ENCODE measurements around the gene SSPN. TPM values are rescaled to one million over a fixed set of nuclear protein-coding genes. Genes with fewer than 3 reads are reported as not detected.

SSPN gene
- total RNA-seq, 2 experiments from 2014 or later, result not detected

DNA sequence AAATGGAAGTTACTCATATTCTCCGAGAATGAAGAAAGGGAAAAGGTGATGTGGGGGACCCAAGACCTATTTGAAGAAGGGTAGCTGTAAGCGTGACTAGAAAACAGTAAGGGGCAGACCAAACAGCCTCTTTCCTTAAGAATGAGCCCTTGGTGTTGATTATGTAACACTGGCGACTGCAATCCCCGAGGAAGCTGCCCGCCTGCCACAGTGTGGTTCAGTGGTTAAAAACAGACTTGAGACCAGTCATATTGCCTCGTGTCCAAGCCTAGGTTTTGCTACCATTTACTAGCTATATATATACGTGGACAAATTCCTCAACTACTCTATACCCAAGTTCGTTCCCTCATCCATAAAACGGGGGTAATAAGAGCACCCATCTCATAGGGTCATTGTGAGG, 49.1 kb downstream of the SSPN start:
- CTCF ChIA-PET, result no interaction called here
- DNase-seq, result no peak
- Mint-ChIP-seq H3K36me3 (ENCODE audit: low read depth) (no peaks in the 10 kb centered on the region), H3K27ac (no peak overlapping the region), H3K9me3 (no peaks in the 10 kb centered on the region), H3K27me3 (peaks cover 6% of the 10 kb centered on the region), H3K4me3 (no peak overlapping the region), H3K4me1 (no peaks in the 10 kb centered on the region)
- POLR2A ChIA-PET, result no interaction called here

DNA sequence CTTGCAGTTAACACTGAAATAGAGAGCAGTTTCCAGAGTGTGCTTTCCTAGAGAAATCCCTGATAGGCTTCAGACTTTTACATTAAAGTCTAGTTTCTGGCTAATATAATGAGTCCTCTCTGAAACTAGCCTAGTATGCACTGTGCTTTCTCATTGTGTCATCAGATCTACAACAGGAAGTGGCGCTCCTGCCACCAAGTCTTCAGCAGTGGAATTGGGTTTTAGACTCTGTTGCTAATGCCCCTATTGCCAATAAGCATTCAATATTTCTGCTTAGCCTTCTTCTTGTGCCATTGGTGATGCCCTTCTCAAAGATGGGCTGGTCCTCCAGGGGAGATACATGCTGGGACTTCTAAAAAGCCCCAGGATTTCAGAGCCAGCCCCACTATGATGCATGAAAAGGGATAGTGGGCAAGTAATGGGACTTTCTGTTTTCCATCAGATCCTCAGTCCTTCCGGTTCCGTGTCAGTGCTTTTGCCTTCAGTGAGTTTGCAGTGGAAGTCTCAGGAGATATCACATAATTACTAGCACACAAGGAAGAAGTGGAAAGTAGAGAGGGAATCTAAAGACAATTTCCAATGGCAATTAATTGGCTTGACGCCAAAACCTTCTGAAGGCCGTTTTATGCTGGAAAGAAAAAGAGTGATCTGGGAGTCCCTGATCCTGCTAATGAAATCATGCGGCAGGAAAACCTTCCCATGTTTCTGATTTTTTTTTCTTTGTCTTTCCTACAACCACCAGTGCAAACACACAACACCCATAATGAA, 50.0 kb downstream of the SSPN start:
- no peaks in the 10 kb centered on the region for H3K4me1 Mint-ChIP-seq
- no peaks in the 10 kb centered on the region for H3K9me3 Mint-ChIP-seq
- H3K27me3 Mint-ChIP-seq, result peaks cover 4% of the 10 kb centered on the region
- no peaks in the 10 kb centered on the region for H3K36me3 Mint-ChIP-seq (ENCODE audit: low read depth)
- DNase-seq, result no peak
- H3K4me3 Mint-ChIP-seq, result no peak overlapping the region
- ChIA-PET CTCF (no interaction called here), POLR2A (no interaction called here)
- no peak overlapping the region for H3K27ac Mint-ChIP-seq

DNA sequence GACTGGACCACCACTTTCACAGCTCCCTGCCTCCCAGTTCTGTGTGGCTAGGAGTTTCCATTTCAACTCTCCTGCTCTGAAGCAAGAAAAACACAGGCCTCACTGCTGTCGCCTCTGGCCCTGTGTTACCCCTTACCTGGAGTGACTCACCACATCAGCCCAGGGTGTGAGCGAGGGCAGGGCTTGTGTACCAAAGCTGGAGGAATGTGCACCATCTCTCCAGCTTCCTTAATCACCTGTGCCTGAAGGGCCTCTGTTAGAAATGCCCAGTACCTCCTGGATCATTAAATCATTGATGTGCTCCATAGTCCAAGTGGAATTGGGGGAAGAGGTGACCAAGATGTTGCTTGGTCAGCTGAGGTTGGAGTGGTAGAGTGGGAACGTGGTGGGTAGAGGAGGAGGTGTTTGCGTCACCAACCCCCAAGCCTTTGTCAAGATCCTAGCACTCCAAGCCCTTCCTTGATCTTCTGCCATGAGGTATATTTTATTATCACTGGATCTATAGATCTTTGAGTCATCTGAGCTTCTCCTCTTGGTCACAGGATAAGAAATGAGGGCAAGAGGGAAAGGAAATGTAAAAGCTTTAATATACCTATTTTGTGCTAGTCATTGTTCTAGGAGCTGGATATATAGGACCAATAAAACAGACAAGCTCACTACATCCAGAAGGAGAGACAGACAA, 51.3 kb downstream of the SSPN start:
- no peaks in the 10 kb centered on the region for H3K36me3 Mint-ChIP-seq (ENCODE audit: low read depth)
- no peak for DNase-seq
- CTCF ChIA-PET, result no interaction called here
- no peaks in the 10 kb centered on the region for H3K4me1 Mint-ChIP-seq
- no peaks in the 10 kb centered on the region for H3K9me3 Mint-ChIP-seq
- no peak overlapping the region for H3K27ac Mint-ChIP-seq
- POLR2A ChIA-PET, result no interaction called here
- no peak overlapping the region for H3K4me3 Mint-ChIP-seq
- H3K27me3 Mint-ChIP-seq, result peaks cover 4% of the 10 kb centered on the region

DNA sequence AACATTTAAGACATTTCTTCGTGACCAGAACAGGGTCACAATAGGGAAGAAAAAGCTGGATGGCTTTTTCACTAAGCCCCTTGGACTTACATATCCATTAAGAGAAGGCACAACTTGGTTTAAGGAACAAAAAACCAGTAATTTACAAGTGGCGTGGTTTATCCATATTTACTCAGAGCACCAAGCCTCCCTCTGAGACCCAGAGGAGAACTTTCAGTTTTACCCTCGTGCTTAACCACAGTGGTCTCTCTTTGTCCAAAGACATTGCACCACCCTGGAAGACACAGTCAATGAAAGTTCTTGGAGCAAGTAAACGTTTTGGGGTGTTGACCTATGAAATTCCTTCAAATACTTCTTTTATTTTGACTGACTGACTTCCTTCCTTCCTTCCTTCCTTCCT, 52.5 kb downstream of the SSPN start:
- ChIA-PET POLR2A (no interaction called here), CTCF (no interaction called here)
- Mint-ChIP-seq H3K36me3 (ENCODE audit: low read depth) (no peaks in the 10 kb centered on the region), H3K27ac (no peak overlapping the region), H3K4me3 (no peak overlapping the region), H3K4me1 (no peaks in the 10 kb centered on the region), H3K27me3 (peaks cover 4% of the 10 kb centered on the region), H3K9me3 (no peaks in the 10 kb centered on the region)
- no peak for DNase-seq

DNA sequence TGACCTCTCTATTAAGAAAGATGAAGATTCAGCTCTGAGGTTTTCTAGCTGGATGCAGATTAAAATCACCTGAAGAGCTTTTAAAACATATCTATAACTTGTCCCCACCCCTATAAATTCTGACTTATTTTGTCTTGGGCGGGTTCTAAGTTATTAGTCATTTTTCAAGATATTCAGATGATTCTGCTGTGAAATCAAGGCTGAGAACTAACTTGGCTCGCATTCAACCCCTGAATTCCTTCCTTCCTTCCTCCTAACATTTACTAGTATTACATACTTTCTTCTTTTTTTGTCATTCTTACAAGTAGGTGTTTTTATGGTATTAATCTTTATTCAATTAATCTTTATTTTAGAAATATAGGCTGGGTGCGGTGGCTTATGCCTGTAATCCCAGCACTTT, 55.4 kb downstream of the SSPN start:
- POLR2A ChIA-PET, result no interaction called here
- no peaks in the 10 kb centered on the region for H3K4me1 Mint-ChIP-seq
- peaks cover 7% of the 10 kb centered on the region for H3K27me3 Mint-ChIP-seq

DNA sequence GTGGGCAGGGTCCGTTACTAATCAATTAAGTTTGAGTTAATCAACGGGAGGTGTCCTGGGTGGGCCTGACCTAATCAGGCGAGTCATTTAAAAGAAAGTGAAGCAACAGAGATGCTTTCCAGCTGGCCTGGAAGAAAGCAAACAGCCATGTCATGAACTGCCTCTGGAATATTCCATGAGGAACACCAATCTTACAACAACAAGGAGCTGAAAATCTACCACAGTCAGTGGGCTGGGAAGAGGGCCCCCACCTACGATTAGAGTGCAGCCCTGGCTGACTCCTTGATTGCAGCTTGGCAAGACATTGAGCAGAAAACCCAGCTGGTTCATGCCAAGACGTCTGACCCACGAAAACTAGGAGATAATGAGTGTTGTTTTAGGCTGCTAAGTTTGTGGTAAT, 56.2 kb downstream of the SSPN start:
- no peak for DNase-seq
- ChIA-PET POLR2A (no interaction called here), CTCF (no interaction called here)
- Mint-ChIP-seq H3K27ac (no peak overlapping the region), H3K4me3 (no peak overlapping the region), H3K4me1 (no peaks in the 10 kb centered on the region), H3K36me3 (ENCODE audit: low read depth) (no peaks in the 10 kb centered on the region), H3K27me3 (peaks cover 7% of the 10 kb centered on the region), H3K9me3 (no peaks in the 10 kb centered on the region)

More for the DNA sequence above, 55.4 kb downstream of the SSPN start:
- no peak for DNase-seq
- H3K9me3 Mint-ChIP-seq, result no peaks in the 10 kb centered on the region
- CTCF ChIA-PET, result no interaction called here
- no peak overlapping the region for H3K27ac Mint-ChIP-seq
- no peaks in the 10 kb centered on the region for H3K36me3 Mint-ChIP-seq (ENCODE audit: low read depth)
- no peak overlapping the region for H3K4me3 Mint-ChIP-seq

DNA sequence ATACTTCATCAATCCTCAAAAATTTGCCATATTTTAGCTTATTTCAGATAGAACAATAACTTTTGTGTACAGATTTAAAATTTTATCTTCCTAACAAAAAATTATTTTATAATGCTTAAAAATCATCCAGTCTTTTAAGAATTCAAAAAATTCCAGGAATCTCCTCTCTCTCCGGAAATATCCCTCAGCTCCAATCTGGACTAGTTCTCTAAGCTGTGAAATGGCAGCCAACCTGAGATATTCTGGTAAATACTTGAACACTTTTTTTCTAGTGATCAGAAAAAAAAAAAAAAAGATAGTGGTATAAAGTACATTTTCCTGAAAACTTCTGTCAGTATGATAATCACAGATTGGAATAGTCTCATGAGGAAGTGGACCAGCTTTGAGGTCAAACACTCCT, 57.6 kb downstream of the SSPN start:
- ChIA-PET POLR2A (no interaction called here), CTCF (no interaction called here)
- Mint-ChIP-seq H3K9me3 (peaks cover 8% of the 10 kb centered on the region), H3K4me1 (no peaks in the 10 kb centered on the region), H3K27ac (no peak overlapping the region), H3K27me3 (peaks cover 6% of the 10 kb centered on the region), H3K4me3 (no peak overlapping the region), H3K36me3 (ENCODE audit: low read depth) (no peaks in the 10 kb centered on the region)
- no peak for DNase-seq

DNA sequence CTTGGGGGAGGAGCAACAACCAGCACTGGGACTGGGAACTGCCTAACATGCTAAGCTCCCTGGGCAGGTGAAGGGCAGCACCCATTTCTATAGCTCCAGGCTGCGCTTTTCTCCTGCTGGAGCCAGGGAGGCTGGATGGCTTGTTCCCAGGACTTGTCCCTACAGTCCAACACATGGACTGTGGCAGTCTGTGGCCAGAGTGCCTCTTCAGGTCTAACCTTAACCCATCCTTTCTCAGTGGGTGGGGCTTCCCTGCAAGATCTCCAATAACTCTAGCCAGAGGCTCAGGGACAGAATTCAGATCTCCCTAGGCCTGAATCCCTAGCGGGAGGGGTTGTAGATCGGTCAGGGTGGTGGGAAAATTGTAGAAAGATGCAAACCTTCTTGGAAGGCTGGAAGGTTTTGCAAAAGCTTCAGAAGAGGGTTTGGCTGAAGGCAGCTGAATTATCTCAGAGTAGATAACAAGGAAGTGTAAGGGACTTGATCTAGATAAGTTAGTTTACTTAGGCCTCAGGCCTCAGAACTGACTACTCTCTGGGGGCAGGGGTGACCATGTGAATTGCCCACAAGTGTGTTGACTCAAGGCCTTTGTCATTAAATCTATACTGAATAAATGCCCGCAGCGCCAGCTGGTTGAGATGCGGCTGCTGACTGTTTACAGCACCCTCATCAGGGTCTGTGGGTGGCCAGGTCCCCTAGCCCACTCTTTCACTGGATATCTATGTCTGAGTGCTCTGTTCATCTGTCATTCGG, 60.7 kb downstream of the SSPN start:
- no peak overlapping the region for H3K4me3 Mint-ChIP-seq
- CTCF ChIA-PET, result no interaction called here
- H3K36me3 Mint-ChIP-seq (ENCODE audit: low read depth), result no peaks in the 10 kb centered on the region

DNA sequence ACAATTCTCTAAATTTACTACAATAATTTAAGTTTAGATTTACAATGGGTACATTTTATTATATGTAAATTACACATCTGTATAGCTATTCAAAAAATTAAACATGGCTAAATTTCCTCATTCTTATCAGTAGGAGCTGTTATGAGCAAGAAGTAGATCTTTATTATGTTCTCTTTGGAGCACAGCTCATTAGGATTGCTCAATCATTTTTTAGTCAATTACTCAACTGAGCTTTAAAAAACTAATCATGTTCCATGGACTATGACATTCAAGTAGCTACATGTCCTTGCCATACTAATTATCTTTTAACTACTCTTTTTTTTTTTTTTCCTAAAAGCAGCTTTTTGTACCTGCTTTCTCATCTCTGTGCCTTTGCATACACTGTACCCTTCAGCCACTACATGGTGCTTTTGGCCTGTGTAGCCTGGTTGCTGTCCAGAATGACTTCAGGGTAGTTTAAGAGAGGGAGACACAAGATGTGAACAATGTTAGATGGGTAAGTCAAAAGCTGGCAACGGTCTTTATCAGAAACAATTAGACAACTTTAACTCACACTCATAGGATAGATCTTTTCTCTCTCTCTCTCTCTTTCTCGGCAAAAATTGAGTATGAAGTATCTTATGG, 69.0 kb downstream of the SSPN start:
- Mint-ChIP-seq H3K4me3 (no peak overlapping the region), H3K27ac (no peak overlapping the region), H3K9me3 (no peaks in the 10 kb centered on the region), H3K36me3 (ENCODE audit: low read depth) (no peaks in the 10 kb centered on the region), H3K27me3 (peaks cover 15% of the 10 kb centered on the region), H3K4me1 (no peaks in the 10 kb centered on the region)
- POLR2A ChIA-PET, result no interaction called here
- no peak for DNase-seq
- CTCF ChIA-PET, result interaction anchor here (0.6 kb wide), 1 partner anchor 225 kb away, joined by 3 read pairs; no protein-coding TSS in a partner anchor

More for the DNA sequence above, 60.7 kb downstream of the SSPN start:
- H3K9me3 Mint-ChIP-seq, result peaks cover 18% of the 10 kb centered on the region
- H3K4me1 Mint-ChIP-seq, result no peaks in the 10 kb centered on the region
- DNase-seq, result no peak
- POLR2A ChIA-PET, result no interaction called here
- no peak overlapping the region for H3K27ac Mint-ChIP-seq
- peaks cover 17% of the 10 kb centered on the region for H3K27me3 Mint-ChIP-seq

DNA sequence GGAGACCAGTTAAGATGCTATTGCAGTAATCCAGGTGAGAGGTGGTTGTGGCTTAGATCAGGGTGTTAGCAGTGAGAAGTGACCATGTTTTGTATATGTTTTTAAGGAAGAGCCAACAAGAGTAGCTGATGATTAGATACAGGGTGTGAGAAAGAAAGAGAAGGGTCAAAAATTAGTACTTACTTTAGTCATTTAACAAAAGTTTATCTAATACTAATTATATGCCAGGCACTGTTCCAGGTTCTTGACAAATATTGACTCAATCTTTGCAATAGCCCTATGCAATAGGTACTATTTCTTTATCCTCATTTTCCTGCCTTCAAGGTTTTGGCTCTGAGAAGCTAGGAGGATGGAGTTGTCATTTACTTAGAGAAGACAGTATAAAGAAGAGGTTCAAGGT, 70.2 kb downstream of the SSPN start:
- peaks cover 12% of the 10 kb centered on the region for H3K27me3 Mint-ChIP-seq
- no peaks in the 10 kb centered on the region for H3K36me3 Mint-ChIP-seq (ENCODE audit: low read depth)
- POLR2A ChIA-PET, result no interaction called here
- no peak for DNase-seq
- H3K27ac Mint-ChIP-seq, result no peak overlapping the region
- CTCF ChIA-PET, result no interaction called here
- no peaks in the 10 kb centered on the region for H3K4me1 Mint-ChIP-seq
- H3K9me3 Mint-ChIP-seq, result no peaks in the 10 kb centered on the region
- H3K4me3 Mint-ChIP-seq, result no peak overlapping the region

DNA sequence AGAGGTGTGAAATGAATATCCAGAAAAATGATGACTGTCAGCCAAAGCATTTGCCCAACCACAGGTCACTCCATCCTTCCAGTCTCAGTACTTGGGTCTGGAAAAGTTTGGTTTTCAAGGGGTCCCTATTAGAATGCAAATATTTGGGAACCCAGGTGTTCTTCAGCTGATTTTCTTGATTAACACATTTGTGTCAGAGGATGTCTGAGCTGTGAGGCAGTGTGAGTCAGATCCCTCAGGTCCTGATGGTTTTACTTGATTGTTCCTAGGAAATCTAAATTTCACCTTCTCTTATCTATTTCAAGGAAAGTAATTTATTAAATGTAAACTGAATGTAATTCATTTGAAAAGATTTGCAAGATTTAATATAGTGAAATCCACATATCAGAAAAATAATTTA, 71.5 kb downstream of the SSPN start:
- Mint-ChIP-seq H3K27ac (no peak overlapping the region), H3K9me3 (no peaks in the 10 kb centered on the region), H3K4me3 (no peak overlapping the region), H3K27me3 (peaks cover 4% of the 10 kb centered on the region), H3K36me3 (ENCODE audit: low read depth) (no peaks in the 10 kb centered on the region), H3K4me1 (no peaks in the 10 kb centered on the region)
- DNase-seq, result no peak
- CTCF ChIA-PET, result no interaction called here
- POLR2A ChIA-PET, result no interaction called here

DNA sequence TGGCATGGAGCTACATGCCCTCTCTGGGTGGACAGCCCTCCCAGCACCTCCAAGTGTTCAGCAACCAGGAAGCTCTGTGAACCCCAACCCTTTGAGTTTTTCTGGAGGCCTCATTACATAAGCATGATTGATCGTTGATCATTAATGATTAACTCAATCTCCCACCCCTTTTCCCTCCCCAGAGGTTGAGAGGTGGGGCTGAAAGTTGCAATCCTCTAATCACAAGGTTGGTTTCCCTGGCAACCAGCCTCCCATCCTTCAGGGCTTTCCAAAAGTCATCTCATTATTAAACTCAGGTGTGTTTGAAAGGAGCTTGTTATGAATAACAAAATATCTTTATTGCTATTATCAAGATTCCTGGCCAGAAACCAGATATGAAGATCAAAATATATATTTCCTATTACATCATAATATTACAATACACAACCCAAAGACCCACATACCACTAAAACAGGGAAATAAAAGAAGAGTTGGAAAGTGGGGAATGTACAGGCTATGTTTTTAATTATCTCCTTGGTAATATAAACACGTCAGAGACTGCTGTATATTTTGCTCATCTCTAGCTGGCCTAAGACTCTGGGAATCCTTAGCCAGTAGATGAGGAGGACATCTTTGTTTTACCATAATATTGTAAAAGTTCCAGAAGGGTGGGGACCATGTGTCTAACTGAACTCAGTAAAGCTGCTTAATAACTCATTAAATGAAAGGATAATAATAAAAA, 73.6 kb downstream of the SSPN start:
- no peaks in the 10 kb centered on the region for H3K9me3 Mint-ChIP-seq
- ChIA-PET CTCF (no interaction called here), POLR2A (no interaction called here)
- H3K36me3 Mint-ChIP-seq (ENCODE audit: low read depth), result no peaks in the 10 kb centered on the region
- no peak overlapping the region for H3K27ac Mint-ChIP-seq
- H3K4me1 Mint-ChIP-seq, result peaks cover 1% of the 10 kb centered on the region
- no peak for DNase-seq
- no peak overlapping the region for H3K4me3 Mint-ChIP-seq
- no peaks in the 10 kb centered on the region for H3K27me3 Mint-ChIP-seq
